Measurements from ENCODE around the gene ELAVL1.

- TF ChIP-seq CTCF (IDR thresholded peaks at IDR 0.05; ENCODE audit: low read length): no peak
- TF ChIP-seq EZH2phosphoT487 (IDR thresholded peaks at IDR 0.05; ENCODE audit: low read length): no peak
- TF ChIP-seq EZH2 (optimal IDR thresholded peaks at IDR 0.05; ENCODE audit: low read depth, low read length): no peak
Measured at GRCh38 chr19:7930765-7931164, 74.7 kb downstream of the ELAVL1 start.

Measured in MM.1S (cell line).